H1 (cell line): Measurements from ENCODE around the gene CHST1. TPM values are rescaled to one million over a fixed set of nuclear protein-coding genes. Genes with fewer than 3 reads are reported as not detected.

ENCODE experiments used
- CTCF ChIA-PET: fragments of 300-600 bp; sonication (Branson Sonifier 250); formaldehyde crosslinking; loops from one replicate; lab custom pipeline; 2021; ENCODE audit not compliant: partially characterized antibody; lab: Charles Lee
- POLR2A ChIA-PET: fragments of 300-600 bp; sonication (Branson Sonifier 250); formaldehyde crosslinking; loops from one replicate; lab custom pipeline; 2021; ENCODE audit warnings: inconsistent platforms; ENCODE audit not compliant: partially characterized antibody; lab: Charles Lee
- DNase-seq, 2 experiments: peaks; one replicate each; pipeline versions ENCODE4 v3.0.0 to v3.0.0-alpha.2; 2010 to 2022; ENCODE audit warnings: low spot score in 2 of 2, low read depth in 1 of 2, mixed read lengths in 1 of 2
- FAIRE-seq: peaks from 2 replicates; lab custom pipeline; 2011; peaks lifted over from hg19 to GRCh38; lab: Jason Lieb, UNC
- H2AFZ ChIP-seq: 2 replicates; pipeline ENCODE4 v1.8.1; 2012; ENCODE audit warnings: low read length, inconsistent platforms
- H2AK5ac ChIP-seq: 2 replicates; pipeline ENCODE4 v1.6.1; 2013; ENCODE audit warnings: low read depth, low read length
- H2BK120ac ChIP-seq: replicated peaks from 2 replicates; pipeline ENCODE3; 2013; ENCODE audit warnings: low read depth, low read length, inconsistent platforms
- H2BK12ac ChIP-seq: 2 replicates; pipeline ENCODE4 v1.6.1; 2013; ENCODE audit warnings: low read depth, low read length
- H2BK15ac ChIP-seq: 2 replicates; pipeline ENCODE4 v1.6.1; 2013; ENCODE audit warnings: low read length
- H2BK20ac ChIP-seq: 2 replicates; pipeline ENCODE4 v1.6.1; 2013; ENCODE audit warnings: low read length
- H2BK5ac ChIP-seq: 2 replicates; pipeline ENCODE4 v1.6.1; 2013; ENCODE audit warnings: low read depth, low read length
- H3K14ac ChIP-seq: 2 replicates; pipeline ENCODE4 v1.6.1; 2013; ENCODE audit warnings: inconsistent platforms; ENCODE audit not compliant: insufficient read length
- H3K18ac ChIP-seq: 2 replicates; pipeline ENCODE4 v1.6.1; 2013; ENCODE audit warnings: low read length; ENCODE audit errors: extremely low read depth
- H3K23ac ChIP-seq: 2 replicates; pipeline ENCODE4 v1.6.1; 2013; ENCODE audit warnings: inconsistent platforms; ENCODE audit not compliant: insufficient read length
- H3K23me2 ChIP-seq: 2 replicates; pipeline ENCODE4 v1.6.1; 2013; ENCODE audit warnings: low read depth, low read length
- H3K27ac ChIP-seq: 2 replicates; pipeline ENCODE4 v1.6.1; 2011; ENCODE audit warnings: low read depth, low read length, inconsistent platforms
- H3K27me3 ChIP-seq, 4 experiments: replicated peaks in 1 of 4; 1 replicate in 1 of 4; 2 replicates in 3 of 4; pipeline versions ENCODE4 v1.6.1 to v1.8.1; 2011 to 2013; ENCODE audit warnings: low read length in 3 of 4, mild to moderate bottlenecking in 3 of 4, inconsistent platforms in 2 of 4, mixed read lengths in 2 of 4, moderate library complexity in 1 of 4; ENCODE audit not compliant: control insufficient read depth in 3 of 4, insufficient read depth in 3 of 4; ENCODE audit errors: extremely low read depth in 1 of 4
- H3K36me3 ChIP-seq, 4 experiments: 2 replicates each; pipeline versions ENCODE4 v1.6.1 to v1.8.1; 2011 to 2013; ENCODE audit warnings: mild to moderate bottlenecking in 4 of 4, low read length in 3 of 4, moderate library complexity in 2 of 4, control low read depth in 1 of 4, inconsistent platforms in 1 of 4; ENCODE audit not compliant: insufficient read depth in 4 of 4, control insufficient read depth in 2 of 4
- H3K4ac ChIP-seq: replicated peaks from 2 replicates; pipeline ENCODE3; 2013; ENCODE audit warnings: low read length, low read depth, mixed read lengths, inconsistent platforms; ENCODE audit not compliant: insufficient read length
- H3K4me1 ChIP-seq, 4 experiments: replicated peaks in 1 of 4; 1 replicate in 1 of 4; 2 replicates in 3 of 4; pipeline versions ENCODE4 v1.6.1 to v1.8.1; 2011 to 2013; ENCODE audit warnings: low read length in 3 of 4, inconsistent platforms in 2 of 4, mixed read lengths in 1 of 4; ENCODE audit not compliant: insufficient read depth in 4 of 4, control insufficient read depth in 3 of 4
- H3K4me2 ChIP-seq, 2 experiments: 2 replicates each; pipeline versions ENCODE4 v1.6.1 to v1.8.1; 2011 to 2013; ENCODE audit warnings: low read depth in 2 of 2, low read length in 2 of 2, control low read depth in 1 of 2, inconsistent platforms in 1 of 2, mild to moderate bottlenecking in 1 of 2; ENCODE audit not compliant: insufficient read depth in 1 of 2
- H3K4me3 ChIP-seq, 4 experiments: fragments of 200-600, 300-600 bp in 1 of 4; sonication (generic), shearing (Covaris generic), sonication (Bioruptor Twin) in 1 of 4; 2 replicates each; pipeline versions ENCODE4 v1.5.1 to v1.8.1; 2011 to 2016; ENCODE audit warnings: low read length in 4 of 4, low read depth in 3 of 4, control low read depth in 2 of 4, inconsistent platforms in 2 of 4, mild to moderate bottlenecking in 2 of 4, mixed read lengths in 1 of 4, moderate library complexity in 1 of 4; ENCODE audit not compliant: insufficient read depth in 2 of 4; ENCODE audit errors: extremely low read depth in 1 of 4
- H3K56ac ChIP-seq: replicated peaks from 2 replicates; pipeline ENCODE3; 2013; ENCODE audit warnings: low read depth, mild to moderate bottlenecking, mixed read lengths, low read length, inconsistent platforms; ENCODE audit not compliant: insufficient read length
- H3K79me1 ChIP-seq: 2 replicates; pipeline ENCODE4 v1.6.1; 2013; ENCODE audit warnings: low read depth, low read length, control low read depth
- H3K79me2 ChIP-seq, 2 experiments: 2 replicates each; pipeline versions ENCODE4 v1.6.1 to v1.8.1; 2012 to 2013; ENCODE audit warnings: low read length in 2 of 2, mild to moderate bottlenecking in 2 of 2, inconsistent platforms in 1 of 2; ENCODE audit not compliant: insufficient read depth in 2 of 2, control insufficient read depth in 1 of 2
- H3K9ac ChIP-seq, 4 experiments: replicated peaks in 1 of 4; 1 replicate in 1 of 4; 2 replicates in 3 of 4; pipeline versions ENCODE4 v1.6.1 to v1.8.1; 2011 to 2013; ENCODE audit warnings: low read depth in 3 of 4, low read length in 3 of 4, control low read depth in 2 of 4, mild to moderate bottlenecking in 2 of 4, moderate library complexity in 2 of 4, inconsistent platforms in 1 of 4; ENCODE audit errors: extremely low read depth in 1 of 4
- H3K9me3 ChIP-seq, 2 experiments: 2 replicates each; pipeline versions ENCODE4 v1.6.1 to v1.8.1; 2012 to 2013; ENCODE audit warnings: mild to moderate bottlenecking in 2 of 2, moderate library complexity in 2 of 2, control low read depth in 1 of 2, inconsistent platforms in 1 of 2, low read depth in 1 of 2, low read length in 1 of 2, mixed read lengths in 1 of 2; ENCODE audit not compliant: insufficient read depth in 2 of 2
- H4K20me1 ChIP-seq, 2 experiments: replicated peaks in 1 of 2; 2 replicates each; pipeline versions ENCODE3 to v1.8.1; 2011 to 2013; ENCODE audit warnings: inconsistent platforms in 2 of 2, low read length in 2 of 2, mild to moderate bottlenecking in 1 of 2; ENCODE audit not compliant: insufficient read depth in 2 of 2, control insufficient read depth in 1 of 2
- H4K5ac ChIP-seq: 2 replicates; pipeline ENCODE4 v1.6.1; 2013; ENCODE audit warnings: low read length, low read depth, mixed read lengths, inconsistent platforms; ENCODE audit not compliant: insufficient read length
- H4K8ac ChIP-seq: 2 replicates; pipeline ENCODE4 v1.8.0; 2013; ENCODE audit warnings: mild to moderate bottlenecking, moderate library complexity, low read length, inconsistent platforms; ENCODE audit not compliant: insufficient read depth; ENCODE audit errors: extremely low read depth
- H4K91ac ChIP-seq: replicated peaks from 2 replicates; pipeline ENCODE3; 2013; ENCODE audit warnings: low read length, mixed read lengths, inconsistent platforms; ENCODE audit not compliant: insufficient read length
- CHD2 ChIP-seq: IDR thresholded peaks from 2 replicates; pipeline ENCODE4 v1.6.1; 2012; ENCODE audit warnings: low read length, improper control_type of control experiment
- CREB1 ChIP-seq: IDR thresholded peaks from 2 replicates; pipeline ENCODE4 v1.6.1; 2012; ENCODE audit warnings: inconsistent platforms
- CTCF ChIP-seq, 3 experiments: IDR thresholded peaks; 1 replicate in 2 of 3; 2 replicates in 1 of 3; pipeline versions ENCODE4 v1.5.1 to v1.6.1; 2011; ENCODE audit warnings: low read length in 3 of 3, mild to moderate bottlenecking in 3 of 3, inconsistent platforms in 2 of 3, low read depth in 1 of 3, moderate library complexity in 1 of 3; ENCODE audit not compliant: insufficient read depth in 1 of 3; ENCODE audit errors: control extremely low read depth in 1 of 3
- EP300 ChIP-seq, 2 experiments: IDR thresholded peaks; 1 replicate in 1 of 2; 2 replicates in 1 of 2; pipeline ENCODE4 v1.6.1; 2011 to 2012; ENCODE audit warnings: low read depth in 2 of 2, low read length in 2 of 2, mild to moderate bottlenecking in 2 of 2, borderline replicate concordance in 1 of 2, inconsistent platforms in 1 of 2, moderate library complexity in 1 of 2
- HDAC2 ChIP-seq, 2 experiments: fragments of 300-600 bp in 1 of 2; sonication (generic) in 1 of 2; IDR thresholded peaks; 2 replicates each; pipeline ENCODE4 v1.6.1; 2011 to 2012; ENCODE audit warnings: low read depth in 2 of 2, low read length in 2 of 2, mild to moderate bottlenecking in 2 of 2, moderate library complexity in 2 of 2, borderline replicate concordance in 1 of 2, inconsistent platforms in 1 of 2
- JUN ChIP-seq: IDR thresholded peaks from 2 replicates; pipeline ENCODE4 v1.6.1; 2011; ENCODE audit warnings: low read depth, mild to moderate bottlenecking, improper control_type of control experiment, low read length
- PHF8 ChIP-seq: fragments of 200-600 bp; sonication (generic); conservative IDR thresholded peaks from 2 replicates; pipeline ENCODE4 v1.7.1; 2012; ENCODE audit warnings: low read depth, mild to moderate bottlenecking, inconsistent platforms, low read length, moderate library complexity
- SIX5 ChIP-seq: IDR thresholded peaks from 2 replicates; pipeline ENCODE4 v1.6.1; 2011; ENCODE audit warnings: mild to moderate bottlenecking, low read depth, low read length
- TCF12 ChIP-seq: IDR thresholded peaks from 2 replicates; pipeline ENCODE4 v1.6.1; 2011; ENCODE audit warnings: low read depth, mild to moderate bottlenecking, low read length
- WGBS, 2 experiments: shearing (Covaris generic) in 1 of 2; methylation state at CpG; one replicate each; pipeline versions ENCODE4 v1.1.6 to v1.1.7; 2013 to 2015; ENCODE audit warnings: low lambda C conversion rate in 2 of 2, mixed read lengths in 2 of 2, inconsistent platforms in 1 of 2, low coverage in 1 of 2, missing lambda C conversion rate in 1 of 2; ENCODE audit not compliant: insufficient replicate concordance in 2 of 2, insufficient coverage in 1 of 2, insufficient read length in 1 of 2; ENCODE audit errors: extremely low coverage in 1 of 2, missing lambda C conversion rate in 1 of 2; 5-methylcytosine and 5-hydroxymethylcytosine counted together
- polyA plus RNA-seq, 7 experiments: library from polyadenylated mRNA; depleted of rRNA in 3 of 7; stranded (reverse) in 5 of 7; unstranded in 2 of 7; fragments of >200 nt in 5 of 7; fragments of 200-250 nt in 2 of 7; gene quantifications; 1 replicate in 5 of 7; 2 replicates in 1 of 7; 4 replicates in 1 of 7; pipeline versions ENCODE4 v1.2.1 to v1.2.3, GENCODE V29; 2011 to 2013; ENCODE audit warnings: missing spikeins in 2 of 7, mixed read lengths in 2 of 7
- total RNA-seq: library from RNA; stranded (reverse); fragmentation: NEBNext Ultra II Directional; extraction: Animal tissue kit (Norgen Biotek cat#: 25700); gene quantifications from 2 replicates; pipeline ENCODE4 v1.2.1, GENCODE V29; 2021
- TF ChIP-seq, protein P1 (sequence below): IDR thresholded peaks from 2 replicates; pipeline ENCODE4 v1.6.1; 2012; ENCODE audit warnings: inconsistent platforms

The CHST1 gene
- total and polyA plus RNA-seq, 2 of the 8 experiments (the other 6 are each of a cell fraction or from before 2014, with no cell fraction given) = 1.6 to 3.8 TPM

DNA sequence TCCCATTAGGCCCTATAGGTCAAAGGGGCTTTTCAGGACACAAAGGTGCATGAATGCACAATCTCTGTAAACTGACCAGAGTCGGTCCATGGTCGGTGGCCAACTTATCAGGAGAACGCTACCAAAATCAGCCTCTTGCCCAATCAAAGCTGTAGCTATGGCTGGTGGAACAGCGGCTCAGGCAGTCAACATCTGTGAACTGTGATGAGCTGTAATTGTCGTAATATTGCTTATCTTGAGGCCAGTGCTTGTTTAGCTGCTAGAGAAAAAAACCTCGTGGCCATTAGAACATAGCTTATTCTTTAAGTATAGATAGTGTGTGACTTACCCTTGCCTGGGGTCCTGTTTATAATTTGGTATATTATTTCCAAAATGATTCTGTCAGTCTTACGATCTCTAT, 14.4 kb upstream of the CHST1 start:
- Histone ChIP-seq H2AK5ac (no peak overlapping the region), H3K4me1 (peaks cover 0 to 13% (median 7%) of the 10 kb centered on the region in 4 experiments; a peak in 4 of 7 replicates), H3K79me1 (no peaks in the 10 kb centered on the region), H3K27me3 (peaks cover 0 to 4% (median 0%) of the 10 kb centered on the region in 4 experiments; a peak in 2 of 7 replicates), H2BK5ac (no peak overlapping the region), H3K27ac (no peak overlapping the region), H2BK20ac (no peak overlapping the region), H3K9me3 (no peaks in the 10 kb centered on the region), H2BK120ac (no peak overlapping the region), H2BK15ac (no peak overlapping the region), H3K4ac (no peak overlapping the region), H3K23ac (no peak overlapping the region), H3K56ac (no peak overlapping the region), H3K9ac (no peak overlapping the region), H2BK12ac (no peak overlapping the region), H2AFZ (no peak overlapping the region), H3K4me2 (no peak overlapping the region), H3K14ac (no peak overlapping the region), H4K20me1 (no peaks in the 10 kb centered on the region), H4K5ac (no peak overlapping the region), H3K79me2 (no peaks in the 10 kb centered on the region), H4K91ac (no peak overlapping the region), H3K36me3 (no peaks in the 10 kb centered on the region), H3K23me2 (no peaks in the 10 kb centered on the region), H3K18ac (no peak overlapping the region), H3K4me3 (no peak overlapping the region), H4K8ac (no peak overlapping the region)
- WGBS, 2 experiments = 86% methylated on average over 7 of the region's 7 CpGs; no CpG with 5 or more reads in 1 of the 2 experiments
- DNase-seq (no peak), FAIRE-seq (no peak)
- CTCF ChIA-PET = interaction anchor here (0.9 to 3.0 kb wide), 7 partner anchors 10 to 309 kb away, joined by 3 to 22 read pairs (median 5); no protein-coding TSS in a partner anchor
- POLR2A ChIA-PET = no interaction called here
- TF ChIP-seq SIX5 = no peak
- TF ChIP-seq JUN = no peak
- no peak for TF ChIP-seq CREB1
- TF ChIP-seq HDAC2 (IDR thresholded peaks at IDR 0.05; ENCODE audit: borderline replicate concordance in 1 of 2, low read depth in 2 of 2, low read length in 2 of 2) = no peak
- no peak for TF ChIP-seq CHD2
- no peak for TF ChIP-seq EP300 (IDR thresholded peaks at IDR 0.05; ENCODE audit: borderline replicate concordance in 1 of 2, low read depth in 2 of 2, low read length in 2 of 2)
- TF ChIP-seq TCF12 = no peak
- no peak for TF ChIP-seq PHF8
- TF ChIP-seq CTCF (IDR thresholded peaks at IDR 0.05; ENCODE audit: control extremely low read depth in 1 of 3, insufficient read depth in 1 of 3, low read depth in 1 of 3, low read length in 3 of 3) = no peak
- TF ChIP-seq, protein P1, sequence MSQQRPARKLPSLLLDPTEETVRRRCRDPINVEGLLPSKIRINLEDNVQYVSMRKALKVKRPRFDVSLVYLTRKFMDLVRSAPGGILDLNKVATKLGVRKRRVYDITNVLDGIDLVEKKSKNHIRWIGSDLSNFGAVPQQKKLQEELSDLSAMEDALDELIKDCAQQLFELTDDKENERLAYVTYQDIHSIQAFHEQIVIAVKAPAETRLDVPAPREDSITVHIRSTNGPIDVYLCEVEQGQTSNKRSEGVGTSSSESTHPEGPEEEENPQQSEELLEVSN = no peak
